Islet of Langerhans (tissue), 1 donor: Measurements from ENCODE around the gene ODR4.
"Not testable (repeated sequence)": the region's sequence is repeated elsewhere in the genome, so short reads cannot be mapped to it uniquely, and the experiment has no call there.

Experiments used
- FAIRE-seq: peaks from one replicate; lab custom pipeline; 2011; peaks lifted over from hg19 to GRCh38; lab: Jason Lieb, UNC

The ODR4 gene

GRCh38 chr1:186375152-186375928 lies at the start of gene ODR4, which contains the start of gene TPR:
ODR4 (plus strand) TSS chr1:186375838; CDS start chr1:186379786, 3,948 bp downstream.
TPR (minus strand) TSS chr1:186375253; CDS start chr1:186375028, 225 bp downstream.
- FAIRE-seq = peak; percentile 97

- FAIRE-seq = no peak
Measured at GRCh38 chr1:186326009-186326408, 49.6 kb upstream of the ODR4 start.

GRCh38 chr1:186327331-186327730 lies 48.3 kb upstream of the ODR4 start:
- no peak for FAIRE-seq

- FAIRE-seq = no peak
Measured at GRCh38 chr1:186330758-186331157, 44.9 kb upstream of the ODR4 start.

- FAIRE-seq = peak; percentile 93
Measured at GRCh38 chr1:186337554-186337953, 38.1 kb upstream of the ODR4 start.

- no peak for FAIRE-seq
Measured at GRCh38 chr1:186340772-186341171, 34.9 kb upstream of the ODR4 start.

GRCh38 chr1:186347837-186348691 lies 27.6 kb upstream of the ODR4 start:
- FAIRE-seq = not testable (repeated sequence)

- no peak for FAIRE-seq
Measured at GRCh38 chr1:186374303-186375151, 1.1 kb upstream of the ODR4 start.

GRCh38 chr1:186375929-186376319 lies 286 bp downstream of the ODR4 start:
- FAIRE-seq = no peak

- FAIRE-seq = no peak
Measured at GRCh38 chr1:186386725-186387383, 11.2 kb downstream of the ODR4 start.

GRCh38 chr1:186390925-186391324 lies 15.3 kb downstream of the ODR4 start:
- FAIRE-seq = peak; percentile 96

- no peak for FAIRE-seq
Measured at GRCh38 chr1:186391841-186392240, 16.2 kb downstream of the ODR4 start.

GRCh38 chr1:186392711-186393110 lies 17.1 kb downstream of the ODR4 start:
- not testable (repeated sequence) for FAIRE-seq

GRCh38 chr1:186401446-186401845 lies 25.8 kb downstream of the ODR4 start:
- FAIRE-seq = not testable (repeated sequence)

- FAIRE-seq = no peak
Measured at GRCh38 chr1:186403632-186404031, 28.0 kb downstream of the ODR4 start.

- peak; percentile 41 for FAIRE-seq
Measured at GRCh38 chr1:186404454-186405051, 28.9 kb downstream of the ODR4 start.

GRCh38 chr1:186409091-186409490 lies 33.5 kb downstream of the ODR4 start:
- FAIRE-seq = no peak

- FAIRE-seq = no peak
Measured at GRCh38 chr1:186413319-186413718, 37.7 kb downstream of the ODR4 start.

- no peak for FAIRE-seq
Measured at GRCh38 chr1:186418503-186418902, 42.9 kb downstream of the ODR4 start.

- FAIRE-seq = no peak
Measured at GRCh38 chr1:186420311-186420710, 44.7 kb downstream of the ODR4 start.

GRCh38 chr1:186420923-186421322 lies 45.3 kb downstream of the ODR4 start:
- FAIRE-seq = no peak
